Activated CD8-positive, alpha-beta memory T cell treated with anti-CD3 and anti-CD28 coated beads for 24 hours (primary cell): ENCODE data around the gene ELAPOR2.

Source experiments
- DNase-seq: peaks from one replicate; pipeline ENCODE4 v3.0.0-alpha.2; 2020

Gene ELAPOR2

DNA sequence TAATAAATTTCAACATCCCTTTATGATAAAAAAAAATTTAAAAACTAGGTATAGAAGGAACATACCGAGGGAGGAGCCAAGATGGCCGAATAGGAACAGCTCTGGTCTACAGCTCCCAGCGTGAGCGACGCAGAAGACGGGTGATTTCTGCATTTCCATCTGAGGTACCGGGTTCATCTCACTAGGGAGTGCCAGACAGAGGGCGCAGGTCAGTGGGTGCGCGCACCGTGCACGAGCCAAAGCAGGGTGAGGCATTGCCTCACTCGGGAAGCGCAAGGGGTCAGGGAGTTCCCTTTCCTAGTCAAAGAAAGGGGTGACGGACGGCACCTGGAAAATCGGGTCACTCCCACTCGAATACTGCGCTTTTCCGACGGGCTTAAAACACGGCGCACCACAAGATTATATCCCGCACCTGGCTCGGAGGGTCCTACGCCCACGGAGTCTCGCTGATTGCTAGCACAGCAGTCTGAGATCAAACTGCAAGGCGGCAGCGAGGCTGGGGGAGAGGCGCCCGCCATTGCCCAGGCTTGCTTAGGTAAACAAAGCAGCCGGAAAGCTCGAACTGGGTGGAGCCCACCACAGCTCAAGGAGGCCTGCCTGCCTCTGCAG lies 19.7 kb downstream of the ELAPOR2 start:
- DNase-seq = peak; percentile 66

DNA sequence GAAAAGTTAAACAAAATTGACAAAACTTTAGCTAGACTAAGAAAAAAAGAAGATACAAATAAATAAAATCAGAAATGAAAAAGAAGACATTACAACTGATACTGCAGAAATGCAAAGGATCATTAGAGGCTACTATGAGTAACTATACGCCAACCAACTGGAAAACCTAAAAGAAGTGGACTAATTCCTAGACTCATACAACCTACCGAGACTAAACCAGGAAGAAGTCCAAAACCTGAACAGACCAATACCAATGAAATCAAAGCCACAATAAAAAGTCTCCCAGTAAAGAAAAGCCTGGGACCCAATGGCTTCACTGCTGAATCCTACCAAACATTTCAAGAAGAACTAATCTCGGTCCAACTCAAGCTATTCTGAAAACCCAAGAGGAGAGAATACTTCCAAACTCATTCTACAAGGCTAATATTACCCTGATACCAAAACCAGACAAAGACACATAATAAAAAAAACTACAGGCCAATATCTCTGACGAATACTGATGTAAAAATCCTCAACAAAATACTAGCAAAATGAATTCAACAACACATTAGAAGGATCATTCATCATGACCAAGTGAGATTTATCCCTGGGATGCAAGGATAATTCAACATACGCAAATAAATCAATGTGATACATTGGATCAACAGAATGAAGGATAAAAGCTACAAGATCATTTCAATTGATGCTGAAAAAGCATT lies 20.3 kb downstream of the ELAPOR2 start:
- DNase-seq = no peak

DNA sequence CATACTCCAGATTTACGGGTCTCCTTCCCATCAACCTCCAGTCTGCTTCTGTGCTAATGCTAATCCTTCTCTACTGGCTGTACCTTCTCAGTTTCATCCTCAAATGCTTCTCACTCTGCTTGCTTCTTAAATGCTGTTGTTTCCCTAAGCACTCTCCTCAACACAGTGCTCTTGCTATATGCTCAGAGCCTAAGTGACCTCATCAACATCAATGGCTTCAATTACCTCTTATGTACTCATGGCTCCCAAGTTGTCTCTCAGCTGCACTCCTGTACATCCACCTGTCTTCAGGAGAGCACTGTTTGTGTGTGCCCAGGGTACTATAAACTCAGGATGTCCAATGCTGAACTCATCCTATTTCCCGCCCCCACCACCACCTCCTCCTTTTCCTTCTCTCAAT lies 22.5 kb downstream of the ELAPOR2 start:
- DNase-seq = no peak

DNA sequence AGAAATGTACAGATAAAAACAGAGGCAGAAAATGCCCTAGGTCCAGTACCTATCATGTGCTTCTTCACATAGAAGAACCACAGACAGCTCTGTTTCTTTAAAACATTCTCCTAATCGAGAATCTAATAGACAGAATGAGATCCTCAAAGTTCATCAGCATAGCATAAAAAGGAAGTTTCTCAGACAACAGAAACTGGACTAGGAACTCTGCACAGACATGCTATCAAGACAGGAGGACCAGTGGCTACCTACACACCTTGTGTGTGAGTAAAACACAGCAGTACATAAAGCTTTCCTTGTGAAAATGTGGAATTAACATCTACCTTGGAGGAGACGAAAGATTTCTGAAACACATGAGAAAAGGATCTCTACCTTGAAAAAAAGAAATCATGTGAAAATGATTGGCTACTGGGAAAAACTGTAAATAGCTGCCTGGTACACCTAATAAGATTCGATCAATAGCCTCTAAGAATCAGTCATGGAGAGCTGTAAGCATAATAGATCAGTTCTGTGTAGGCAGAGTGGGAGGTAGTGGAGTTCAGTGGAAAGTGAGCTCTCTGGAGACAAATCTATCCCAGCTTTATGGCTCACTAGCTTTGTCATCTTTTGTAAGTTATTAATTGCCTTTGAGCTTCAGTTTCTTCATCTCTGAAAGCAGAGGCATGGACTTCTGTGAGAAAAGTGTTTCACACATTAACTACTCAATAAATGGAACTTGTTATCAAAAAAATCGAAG lies 26.7 kb downstream of the ELAPOR2 start:
- DNase-seq = no peak

DNA sequence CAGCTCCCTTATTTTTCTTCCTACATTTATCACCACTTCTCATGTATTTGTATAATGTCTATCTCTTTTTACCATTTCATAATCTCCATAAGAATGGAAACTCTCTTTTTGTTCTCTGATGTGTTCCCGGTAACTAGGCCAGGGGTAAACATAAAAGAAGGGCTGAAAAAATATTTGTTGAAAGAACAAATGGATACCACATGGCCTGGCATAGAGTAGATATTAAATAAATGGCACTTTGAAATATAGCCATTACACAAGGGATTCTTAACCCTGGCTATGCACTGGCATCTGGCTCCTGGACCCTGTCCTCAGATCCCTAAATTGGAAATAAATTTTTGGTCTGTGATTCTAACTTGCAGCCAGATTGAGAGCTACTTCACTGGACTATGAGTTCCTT lies 30.4 kb downstream of the ELAPOR2 start:
- DNase-seq = no peak

DNA sequence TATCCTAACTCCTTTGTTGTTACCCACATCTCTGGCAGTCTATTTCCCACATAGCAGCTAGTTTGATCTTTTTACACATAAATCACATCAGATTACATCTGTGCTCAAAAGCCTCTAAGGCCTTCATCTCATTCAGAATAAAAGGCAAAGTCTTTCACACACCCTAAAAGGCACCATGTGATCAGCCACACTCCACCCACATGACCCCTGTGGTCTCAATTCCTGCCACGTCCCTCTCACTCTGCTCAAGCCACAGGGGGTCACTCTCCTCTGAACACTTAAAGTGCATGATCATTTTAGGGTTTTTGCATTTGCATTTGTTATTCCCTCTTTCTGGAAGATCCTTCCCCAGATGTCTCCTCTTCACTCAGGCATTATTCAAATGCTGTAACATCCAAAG lies 30.8 kb downstream of the ELAPOR2 start:
- DNase-seq = no peak

DNA sequence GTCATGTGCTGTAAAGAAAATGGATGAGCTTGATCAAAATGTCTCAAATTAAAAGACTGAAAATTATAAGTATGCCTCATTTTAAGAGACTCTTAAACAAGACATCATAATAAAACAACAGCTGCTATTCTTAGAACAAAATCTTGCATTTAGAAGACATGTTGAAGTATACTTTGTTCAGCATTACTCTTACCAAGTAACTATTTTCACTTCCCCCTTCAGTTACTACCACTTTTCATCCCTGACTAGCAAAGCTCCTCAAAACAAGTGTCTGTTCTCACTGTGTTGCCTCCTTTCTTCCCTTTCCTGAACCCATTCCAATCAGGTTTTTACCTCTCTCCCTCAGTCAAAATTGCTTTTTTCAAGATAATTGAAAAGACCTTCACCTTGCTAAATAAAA lies 31.6 kb downstream of the ELAPOR2 start:
- no peak for DNase-seq

DNA sequence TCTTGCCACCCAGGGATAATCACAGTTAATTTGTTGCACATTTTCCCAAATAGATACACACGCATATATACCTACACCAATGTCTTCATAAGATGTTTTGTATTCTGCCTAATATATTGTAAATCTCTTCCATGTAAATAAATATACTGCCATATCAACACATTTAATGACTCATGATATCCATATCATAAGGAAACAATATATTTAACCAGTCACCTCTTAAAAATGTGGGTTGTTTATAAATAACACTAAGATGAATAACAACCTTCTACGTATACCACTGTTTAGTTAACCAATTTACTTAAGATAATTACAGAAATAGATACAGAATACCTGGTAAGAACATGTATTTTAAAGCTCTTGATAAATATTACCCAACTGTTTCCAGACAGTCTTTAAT lies 38.2 kb downstream of the ELAPOR2 start:
- no peak for DNase-seq

DNA sequence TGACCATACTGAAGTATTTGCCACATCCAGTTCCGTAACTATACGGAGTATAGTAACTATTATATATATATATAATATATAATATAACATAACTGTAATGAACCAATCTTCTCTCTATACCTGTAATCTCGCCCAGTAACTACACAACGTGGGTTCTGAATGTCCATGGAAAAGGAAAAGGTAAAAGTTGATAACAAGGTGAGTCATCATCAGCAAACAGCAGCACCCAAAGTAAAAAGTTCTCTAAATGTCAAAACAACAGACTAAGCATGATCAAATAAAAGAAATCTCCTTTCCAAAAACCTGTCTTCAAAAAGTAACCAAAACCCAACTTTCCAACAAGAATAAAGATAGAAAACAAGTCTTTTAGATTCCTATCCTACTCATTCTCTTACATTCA lies 42.8 kb downstream of the ELAPOR2 start:
- no peak for DNase-seq

DNA sequence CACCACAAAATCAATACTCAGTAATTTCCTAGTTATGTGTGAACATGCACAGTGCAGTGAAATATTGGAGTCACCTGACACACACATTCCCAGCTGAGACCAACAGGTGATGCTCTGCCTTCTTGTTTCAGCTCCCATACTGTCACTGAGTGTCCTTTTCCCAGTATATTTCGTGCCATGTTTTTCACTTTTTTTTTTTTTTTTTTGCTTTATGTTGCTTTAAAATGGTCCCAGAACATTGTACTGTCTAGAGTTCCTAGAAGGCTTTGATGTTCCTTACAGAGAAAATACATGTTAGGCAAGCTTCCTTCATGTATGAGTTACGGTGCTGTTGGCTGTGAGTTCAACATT lies 45.6 kb downstream of the ELAPOR2 start:
- DNase-seq = no peak

DNA sequence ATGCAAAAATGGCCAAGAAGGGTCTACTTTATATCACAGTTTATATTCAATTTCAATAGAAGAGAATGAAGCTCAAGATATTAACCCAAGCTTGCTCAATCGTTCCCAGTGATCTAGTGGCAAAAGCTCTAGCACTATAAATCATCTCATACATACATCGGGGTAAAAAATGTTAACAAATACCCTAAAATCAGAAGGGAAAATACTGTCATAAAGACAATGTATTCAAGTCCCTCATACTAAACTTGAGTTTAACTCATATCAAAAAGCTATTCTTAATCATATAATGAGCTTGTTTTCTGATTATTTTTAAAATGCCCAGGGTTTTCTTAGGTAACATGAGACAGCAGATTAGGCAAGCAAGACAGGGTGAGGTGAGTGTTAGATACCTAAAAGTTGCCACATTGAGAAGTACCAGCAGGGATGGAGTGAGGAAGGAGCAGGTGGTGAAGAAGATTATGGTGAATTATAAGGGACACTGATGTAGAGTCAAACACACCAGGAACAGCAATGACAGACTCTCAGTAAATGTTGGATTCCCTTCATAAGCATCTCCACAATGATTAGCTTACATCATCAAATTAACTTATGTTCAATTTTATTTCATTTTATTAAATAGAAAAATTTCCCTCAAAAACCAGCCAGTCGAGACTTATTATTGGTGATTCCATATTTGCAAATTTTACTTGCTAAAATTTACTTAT lies 46.2 kb downstream of the ELAPOR2 start:
- no peak for DNase-seq
